ENCODE data around the gene IL1RN.

Gene IL1RN

DNA sequence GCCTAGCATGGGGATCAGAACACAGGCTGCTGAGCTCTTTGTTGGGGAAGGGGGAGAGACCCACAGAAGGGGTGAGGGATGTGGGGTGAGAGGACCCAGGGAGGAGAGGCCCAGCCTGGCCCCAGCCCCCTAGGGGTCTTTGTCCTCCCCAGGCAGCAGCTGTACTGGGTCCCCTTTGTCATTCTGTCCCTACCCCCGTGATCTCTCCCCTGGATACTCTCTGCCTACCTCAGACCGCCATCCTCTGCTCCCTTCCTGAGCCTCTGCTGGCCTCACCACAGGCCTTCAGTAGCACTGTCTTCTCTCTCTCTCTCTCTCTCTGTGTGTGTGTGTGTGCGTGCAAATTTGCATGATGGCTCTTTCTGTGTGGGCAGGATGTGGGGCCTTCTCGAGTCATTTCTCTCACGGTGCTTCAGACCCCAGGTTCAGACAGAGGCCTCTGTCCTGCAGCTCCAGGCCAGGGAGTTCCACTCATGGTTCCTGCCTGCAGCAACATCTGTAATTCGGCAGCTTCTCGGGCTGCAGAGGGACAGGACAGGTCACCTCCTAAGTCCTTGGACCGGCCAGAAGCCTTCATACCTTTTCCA, 47.7 kb downstream of the IL1RN start:
- peak; percentile 23 for DNase-seq (ENCODE audit: low spot score)

DNA sequence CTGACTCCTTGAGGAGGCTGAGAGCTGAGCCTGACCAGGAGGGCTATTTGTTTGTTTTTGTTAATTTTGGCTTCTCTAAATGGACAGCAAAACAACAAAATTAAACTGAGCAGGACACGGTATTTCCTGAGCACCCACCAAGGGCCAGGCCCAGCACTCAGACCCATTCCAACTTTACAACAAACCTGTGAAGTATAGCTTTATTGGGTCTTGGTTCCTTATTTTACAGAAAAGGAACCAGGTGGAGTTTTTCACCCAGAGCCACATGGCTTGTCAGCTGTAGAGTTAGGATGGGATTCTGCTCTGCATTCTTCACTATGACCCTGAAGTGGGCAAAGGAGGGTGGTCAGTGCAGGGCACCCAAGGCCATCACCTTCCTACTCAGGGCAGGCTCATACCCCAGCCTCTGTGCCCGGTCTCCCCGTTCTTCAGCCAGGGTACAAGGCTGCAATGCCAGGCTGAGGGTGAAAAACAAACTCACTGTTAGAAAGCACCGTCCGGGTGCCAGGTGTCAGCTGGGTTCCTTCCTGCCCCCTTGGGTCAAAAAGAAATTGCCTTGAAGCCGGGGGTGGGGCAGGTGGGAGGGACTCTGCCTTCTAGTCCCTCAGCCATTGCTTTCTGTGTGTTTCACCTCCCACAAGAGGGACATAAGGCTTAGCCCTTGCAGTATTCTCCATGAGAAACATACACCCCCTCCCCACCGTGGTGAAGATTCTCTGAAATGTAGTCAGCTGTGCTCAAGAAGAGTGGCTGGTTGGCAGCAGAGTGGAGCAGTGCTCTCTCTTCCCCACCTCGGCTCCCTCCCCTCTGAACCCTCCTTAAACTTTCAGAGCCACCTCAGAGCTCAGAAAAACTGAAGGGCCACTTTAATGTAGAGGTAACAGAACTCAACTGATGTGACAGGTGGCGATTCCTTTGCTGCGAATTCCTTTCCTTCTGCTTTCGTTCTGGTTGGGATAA, 48.6 kb downstream of the IL1RN start:
- DNase-seq (ENCODE audit: low spot score), result no peak

DNA sequence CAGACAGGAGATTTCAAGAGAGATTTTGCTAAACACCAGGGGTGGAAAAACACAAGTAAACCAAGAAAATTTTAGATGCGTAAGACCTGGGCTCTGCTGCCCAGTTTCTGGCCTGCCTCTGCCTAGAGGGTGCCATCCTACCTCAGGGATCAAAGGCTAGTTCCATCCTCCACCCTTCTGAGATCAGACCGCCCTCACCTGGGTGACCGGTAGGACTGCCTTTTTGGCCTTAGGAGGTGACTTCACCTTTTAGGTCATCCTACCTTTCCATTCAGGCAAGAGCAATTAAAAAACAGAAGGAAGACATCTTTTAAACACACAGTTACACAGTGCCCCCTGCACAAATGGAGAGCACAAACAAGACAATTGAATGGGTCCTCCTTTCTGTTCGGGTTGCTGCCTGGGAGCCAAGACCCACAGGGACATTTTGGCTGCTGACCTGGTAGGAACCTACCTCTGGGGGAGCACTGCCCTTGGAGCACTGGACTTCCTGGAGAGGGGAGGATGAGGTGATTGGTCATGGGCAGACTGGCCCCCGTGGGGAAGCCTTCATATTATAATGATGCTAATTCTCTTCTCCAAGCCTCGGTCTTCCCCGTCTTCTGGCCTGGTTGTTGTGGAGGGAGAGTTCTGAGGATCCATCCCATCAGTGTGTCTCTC, 49.4 kb downstream of the IL1RN start:
- DNase-seq (ENCODE audit: low spot score), result no peak

DNA sequence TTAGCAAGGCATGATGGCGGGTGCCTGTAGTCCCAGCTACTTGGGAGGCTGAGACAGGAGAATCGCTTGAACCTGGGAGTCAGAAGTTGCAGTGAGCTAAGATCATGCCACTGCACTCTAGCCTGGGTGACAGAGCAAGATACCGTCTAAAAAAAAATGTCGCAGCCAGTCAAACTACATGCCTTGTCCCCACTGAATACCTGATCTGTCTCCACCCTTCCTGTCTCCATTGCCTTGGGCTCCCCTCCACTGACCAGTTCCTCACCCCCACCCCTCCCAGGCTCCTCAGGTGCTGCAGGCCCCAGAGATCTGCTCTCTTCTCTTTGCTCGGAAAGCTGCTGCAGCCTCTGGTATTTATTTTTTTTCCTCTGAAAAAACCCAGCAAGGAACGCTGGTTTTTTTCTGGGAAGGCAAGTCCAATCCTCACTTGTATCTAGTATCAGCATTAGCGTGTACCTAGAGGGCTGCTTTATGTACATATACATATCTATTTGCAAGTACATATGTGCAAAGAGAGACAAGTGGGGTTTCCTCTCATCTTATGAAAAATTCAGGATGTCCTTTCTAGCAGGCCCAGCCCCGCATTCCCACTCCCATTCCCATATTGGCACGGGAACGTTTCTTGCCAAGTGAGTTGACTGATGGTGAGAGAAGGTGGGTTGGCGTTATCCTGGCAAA, 50.8 kb downstream of the IL1RN start:
- DNase-seq (ENCODE audit: low spot score), result no peak

DNA sequence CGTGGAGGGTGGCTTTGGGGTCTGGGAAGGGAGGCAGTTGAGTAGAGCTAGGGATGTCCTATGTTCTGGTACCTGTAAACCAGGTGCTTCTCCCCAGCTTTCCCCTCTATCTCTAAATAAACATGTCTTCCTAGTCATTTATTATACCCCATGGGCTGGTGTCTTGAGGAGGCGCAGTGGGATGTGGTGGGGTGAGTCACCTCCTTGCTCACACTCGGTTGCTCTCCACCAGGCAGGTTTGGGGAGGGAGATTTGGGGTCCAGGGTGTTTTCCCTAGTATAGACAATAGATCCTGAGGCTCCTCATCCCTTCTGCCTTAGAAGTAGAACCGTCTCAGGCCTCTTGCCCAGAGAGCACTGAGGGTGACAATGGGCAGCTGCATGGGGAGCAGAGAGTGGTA, 51.5 kb downstream of the IL1RN start:
- no peak for DNase-seq (ENCODE audit: low spot score)

DNA sequence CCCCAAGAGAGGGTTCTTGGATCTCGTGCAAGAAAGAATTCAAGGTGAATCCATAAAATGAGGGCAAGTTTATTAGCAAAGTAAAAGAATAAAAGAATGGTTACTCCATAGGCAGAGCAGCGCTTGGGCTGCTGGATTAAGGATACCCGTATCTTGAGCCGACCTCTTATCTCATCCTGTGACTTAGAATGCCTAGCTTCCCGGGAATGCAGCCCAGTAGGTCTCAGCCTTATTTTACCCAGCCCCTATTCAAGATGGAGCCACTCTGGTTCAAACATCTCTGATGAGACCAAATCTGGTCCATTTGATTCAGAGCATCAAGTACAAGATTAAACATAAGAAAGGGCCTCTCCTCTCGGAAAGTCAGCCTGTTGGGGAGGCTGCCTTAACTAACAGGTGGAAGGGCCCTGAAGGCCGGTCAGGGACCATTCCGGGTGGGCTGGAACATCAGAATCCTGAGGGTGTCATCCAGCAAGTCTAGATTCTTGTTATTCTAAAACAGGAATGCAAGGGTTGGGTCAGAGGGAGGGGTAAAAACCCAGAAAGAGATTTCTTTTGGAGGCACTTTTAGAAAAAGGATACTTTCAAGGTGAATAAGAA, 52.1 kb downstream of the IL1RN start:
- no peak for DNase-seq (ENCODE audit: low spot score)

DNA sequence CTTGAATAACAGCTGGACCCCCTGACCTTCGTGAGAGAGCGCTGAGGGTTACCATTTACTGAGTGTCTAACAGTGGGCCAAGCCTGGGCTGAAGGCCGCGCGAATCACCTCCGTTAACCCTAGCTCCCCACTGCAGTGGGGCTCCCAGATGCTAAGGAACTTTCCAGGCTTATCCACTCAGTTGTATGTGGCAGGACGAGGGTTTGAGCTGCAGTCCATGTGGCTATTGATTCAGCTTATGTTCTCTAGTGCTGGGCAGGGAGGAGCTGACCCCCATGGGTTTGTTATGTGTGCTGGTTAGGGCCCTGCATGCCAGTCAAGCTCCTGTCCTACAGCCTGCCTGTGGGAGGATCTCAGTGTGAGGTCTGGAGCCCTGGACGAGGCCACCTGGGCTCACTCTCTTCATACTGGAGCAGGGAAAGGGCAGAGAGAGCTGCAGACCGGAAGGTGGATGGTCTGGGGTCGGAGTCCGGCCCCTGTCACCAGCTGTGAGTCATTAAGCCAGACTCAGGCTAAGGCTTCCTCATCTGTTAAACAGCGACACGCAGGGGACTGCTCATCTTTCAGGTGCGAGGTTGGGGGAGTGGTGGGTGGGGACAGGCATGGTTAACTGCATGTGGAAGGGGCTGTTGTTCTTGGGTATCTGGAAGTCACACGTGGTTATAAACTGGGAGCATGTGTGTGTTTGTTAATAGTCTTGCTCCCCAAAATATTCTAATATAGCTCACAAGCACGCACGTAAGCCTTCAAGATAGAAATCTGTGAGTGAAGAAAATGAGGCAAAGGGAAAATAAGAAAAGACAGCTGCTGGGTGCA, 52.9 kb downstream of the IL1RN start:
- DNase-seq (ENCODE audit: low spot score), result no peak

DNA sequence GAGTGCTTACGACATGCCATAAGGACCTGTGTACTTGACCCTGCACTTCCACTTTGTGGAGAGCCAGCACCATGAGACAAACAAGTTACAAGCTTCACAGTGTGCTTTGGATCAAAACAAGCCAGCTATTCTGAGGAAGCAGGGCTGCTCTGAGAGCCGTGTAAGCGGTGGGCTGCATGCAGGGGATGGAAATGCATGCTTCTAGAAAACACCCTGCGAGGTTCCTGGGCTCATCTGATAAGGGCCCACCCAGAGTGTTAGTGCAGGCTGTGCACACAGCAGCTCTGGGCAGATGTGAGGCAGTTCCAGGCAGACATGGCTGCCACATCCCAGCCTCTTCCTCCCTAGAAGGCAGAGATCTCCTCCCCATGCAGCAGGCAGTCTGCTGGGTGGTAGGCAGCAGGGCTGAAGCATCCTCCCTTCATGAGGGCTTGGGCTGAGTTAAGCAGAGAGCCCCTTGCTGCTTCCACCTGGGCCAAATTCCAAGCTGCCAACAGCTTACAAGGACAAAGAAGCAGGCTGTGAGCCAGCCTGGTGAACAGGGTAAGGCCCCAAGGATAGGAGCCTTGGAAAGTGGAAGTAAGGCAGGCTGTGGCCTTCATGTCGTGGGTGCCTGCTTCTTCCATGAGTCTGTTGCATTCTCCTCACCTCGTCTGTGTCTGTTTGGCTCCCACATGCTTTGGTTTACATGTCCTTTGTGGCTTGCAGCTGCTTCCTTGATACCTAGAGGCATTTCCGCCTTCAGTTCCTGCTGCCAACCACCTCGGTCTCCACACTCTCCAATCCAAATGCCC, 54.1 kb downstream of the IL1RN start:
- no peak for DNase-seq (ENCODE audit: low spot score)

DNA sequence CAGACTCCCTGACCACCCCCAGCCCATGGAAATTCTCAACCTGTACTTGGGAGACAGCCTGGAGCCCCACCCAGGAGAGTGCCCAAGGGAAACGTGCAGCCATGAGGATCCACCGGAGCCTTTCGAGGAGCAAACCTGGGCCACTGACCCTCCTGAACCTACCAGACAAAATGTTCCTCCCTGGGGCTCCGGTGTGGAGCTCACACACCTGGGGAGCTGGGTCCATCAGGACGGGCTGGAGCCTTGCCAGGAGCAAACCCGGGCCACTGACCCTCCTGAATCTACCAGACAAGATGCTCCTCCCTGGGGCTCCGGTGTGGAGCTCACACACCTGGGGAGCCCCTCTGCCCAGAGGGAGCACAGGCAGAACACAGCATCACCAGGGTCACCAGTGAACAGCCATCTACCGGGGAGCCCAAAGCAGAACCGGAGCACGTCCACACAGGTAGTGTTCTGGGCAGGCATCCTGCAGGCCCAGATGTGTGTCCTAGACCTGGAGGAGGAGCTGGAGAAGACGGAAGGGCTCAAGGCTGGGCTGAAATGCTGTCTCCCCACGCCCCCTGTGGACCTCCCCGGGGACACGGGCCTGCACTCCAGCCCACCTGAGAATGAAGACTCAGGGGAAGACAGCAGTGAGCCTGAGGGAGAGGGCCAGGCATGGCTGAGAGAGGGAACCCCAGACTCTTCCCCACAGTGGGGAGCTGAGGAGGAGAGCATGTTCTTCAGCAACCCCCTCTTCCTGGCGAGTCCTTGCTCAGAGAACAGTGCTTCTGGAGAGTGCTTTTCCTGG, 55.3 kb downstream of the IL1RN start:
- no peak for DNase-seq (ENCODE audit: low spot score)

DNA sequence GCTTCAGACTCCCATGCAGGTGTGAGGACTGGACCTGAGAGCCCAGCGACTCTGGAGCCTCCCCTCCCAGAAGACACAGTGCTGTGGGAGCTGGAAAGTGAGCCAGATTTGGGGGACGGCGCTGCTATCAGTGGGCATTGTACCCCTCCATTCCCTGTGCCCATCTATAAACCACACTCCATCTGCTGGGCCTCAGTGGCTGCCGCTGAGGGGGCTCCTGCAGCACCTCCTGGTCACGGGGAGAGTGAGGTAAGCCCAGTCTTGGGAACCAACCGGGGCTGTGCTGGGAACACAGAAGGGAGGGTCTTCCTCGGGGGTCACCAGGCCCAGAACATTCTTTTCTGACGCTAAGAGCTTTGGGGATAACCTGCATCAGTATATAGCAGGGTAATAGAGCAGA, 55.9 kb downstream of the IL1RN start:
- DNase-seq (ENCODE audit: low spot score), result no peak

Data from SW480 (cell line).